SH-SY5Y (cell line): ENCODE results near the gene PROM2.

Experiments used
- GATA2 ChIP-seq: IDR thresholded peaks from 2 replicates; pipeline ENCODE4 v1.6.1; 2011; ENCODE audit warnings: mild to moderate bottlenecking, low read depth, low read length
- GATA3 ChIP-seq: IDR thresholded peaks from 2 replicates; pipeline ENCODE4 v1.6.1; 2011; ENCODE audit warnings: low read depth, mild to moderate bottlenecking, low read length, moderate library complexity

DNA sequence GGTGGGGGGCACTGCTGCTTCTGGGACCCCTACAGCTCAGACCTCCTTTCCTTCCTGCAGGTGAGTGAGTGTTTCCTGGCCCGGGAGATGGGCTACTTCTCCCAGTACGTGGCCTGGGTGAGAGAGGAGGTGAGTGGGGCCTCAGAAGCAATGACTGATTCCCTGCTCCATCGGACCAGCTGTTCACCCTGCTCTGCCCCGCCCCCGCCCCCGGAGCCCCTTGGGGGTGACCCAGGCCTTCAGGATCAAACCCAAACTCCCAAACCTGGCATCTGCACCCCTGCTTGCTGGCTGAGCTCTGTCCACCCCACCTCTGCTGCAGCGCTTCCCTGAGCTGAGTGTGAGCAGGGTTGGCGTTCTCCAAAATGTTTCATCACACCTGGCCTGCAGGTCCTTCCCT, 13.1 kb downstream of the PROM2 start:
- TF ChIP-seq GATA2: no peak
- no peak for TF ChIP-seq GATA3
